IPS-NIHi7 (cell line): ENCODE results near the gene GPBAR1.
A peak's percentile ranks its signal among the peaks of the same experiment; 100 is the strongest.
"Not testable (repeated sequence)": the region's sequence is repeated elsewhere in the genome, so short reads cannot be mapped to it uniquely, and the experiment has no call there.

Source experiments
- DNase-seq: peaks from one replicate; pipeline ENCODE4 v3.0.0; 2012; ENCODE audit warnings: mixed read lengths; ENCODE audit errors: extremely low spot score

Gene GPBAR1

GRCh38 chr2:218269900-218270720 lies 9.3 kb downstream of the GPBAR1 start, which contains the start of the genes AAMP and PNKD:
AAMP (minus strand) TSS chr2:218270137; CDS start chr2:218270086, 51 bp downstream.
PNKD (plus strand) TSS chr2:218270519; CDS start chr2:218270536, 17 bp downstream.
- DNase-seq, result peak; percentile 99

GRCh38 chr2:218270721-218271486 lies 10.1 kb downstream of the GPBAR1 start:
- DNase-seq, result no peak

- no peak for DNase-seq
Observed at GRCh38 chr2:218271487-218271797, 10.6 kb downstream of the GPBAR1 start.

- DNase-seq, result no peak
Observed at GRCh38 chr2:218271865-218272530, 11.2 kb downstream of the GPBAR1 start.

- peak; percentile 76 for DNase-seq
Observed at GRCh38 chr2:218272531-218273212, 11.9 kb downstream of the GPBAR1 start.

GRCh38 chr2:218273214-218273907 lies 12.5 kb downstream of the GPBAR1 start:
- DNase-seq, result not testable (repeated sequence)

GRCh38 chr2:218273908-218274249 lies 13.1 kb downstream of the GPBAR1 start:
- DNase-seq, result no peak

- no peak for DNase-seq
Observed at GRCh38 chr2:218274586-218274985, 13.8 kb downstream of the GPBAR1 start.

- DNase-seq, result no peak
Observed at GRCh38 chr2:218275371-218276072, 14.7 kb downstream of the GPBAR1 start.

- DNase-seq, result no peak
Observed at GRCh38 chr2:218276986-218277755, 16.4 kb downstream of the GPBAR1 start.

GRCh38 chr2:218277921-218278320 lies 17.1 kb downstream of the GPBAR1 start:
- DNase-seq, result no peak

GRCh38 chr2:218278531-218279360 lies 17.9 kb downstream of the GPBAR1 start:
- no peak for DNase-seq

- DNase-seq, result no peak
Observed at GRCh38 chr2:218280260-218280870, 19.6 kb downstream of the GPBAR1 start.

- DNase-seq, result no peak
Observed at GRCh38 chr2:218281449-218281848, 20.6 kb downstream of the GPBAR1 start.

- DNase-seq, result no peak
Observed at GRCh38 chr2:218282173-218282991, 21.6 kb downstream of the GPBAR1 start.

- no peak for DNase-seq
Observed at GRCh38 chr2:218284106-218284811, 23.4 kb downstream of the GPBAR1 start.

- no peak for DNase-seq
Observed at GRCh38 chr2:218285604-218286003, 24.8 kb downstream of the GPBAR1 start.
